EH (cell line): ENCODE data around the gene ELMOD2.

Experiments used
- DNase-seq: peaks from one replicate; pipeline ENCODE4 v3.0.0-alpha.2; 2015; ENCODE audit warnings: low read depth

Gene ELMOD2

DNA sequence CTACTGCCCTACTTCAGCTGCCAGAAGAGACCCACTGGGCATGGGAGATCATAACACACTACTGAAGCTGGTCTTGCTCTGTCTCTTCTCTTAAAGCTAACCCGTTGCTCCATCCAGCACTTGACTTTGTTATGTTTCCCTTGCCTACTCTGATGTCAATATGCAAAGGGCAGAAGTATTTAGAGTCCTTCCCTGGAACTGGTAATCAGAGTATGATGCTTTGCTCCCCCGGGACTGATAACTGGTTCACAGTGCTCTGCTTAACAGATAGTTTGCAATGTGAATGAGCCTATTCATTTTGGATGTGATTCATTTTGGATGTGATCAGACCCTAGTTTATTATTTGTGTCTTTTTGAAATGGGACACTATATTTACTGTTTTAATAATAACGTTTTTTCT is 57.1 kb downstream of the ELMOD2 start:
- no peak for DNase-seq

DNA sequence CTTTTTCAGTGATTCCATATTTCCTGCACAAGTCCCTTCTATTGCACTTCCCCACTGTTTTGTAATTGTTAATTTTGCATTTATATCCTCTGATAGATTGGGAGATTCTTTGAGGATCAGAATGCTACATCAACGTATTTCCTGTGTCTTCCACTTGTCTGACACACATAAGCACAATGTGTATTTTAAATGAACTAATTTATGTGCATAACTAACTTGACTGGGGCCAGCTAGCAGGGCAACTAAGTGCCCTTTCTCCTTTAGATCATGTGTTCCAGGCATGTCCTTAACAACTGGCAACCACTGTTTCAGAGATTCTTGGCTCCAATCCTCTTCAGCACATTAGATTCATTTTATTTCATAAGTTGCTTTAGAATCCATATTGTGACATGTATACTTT is 60.5 kb downstream of the ELMOD2 start:
- no peak for DNase-seq

DNA sequence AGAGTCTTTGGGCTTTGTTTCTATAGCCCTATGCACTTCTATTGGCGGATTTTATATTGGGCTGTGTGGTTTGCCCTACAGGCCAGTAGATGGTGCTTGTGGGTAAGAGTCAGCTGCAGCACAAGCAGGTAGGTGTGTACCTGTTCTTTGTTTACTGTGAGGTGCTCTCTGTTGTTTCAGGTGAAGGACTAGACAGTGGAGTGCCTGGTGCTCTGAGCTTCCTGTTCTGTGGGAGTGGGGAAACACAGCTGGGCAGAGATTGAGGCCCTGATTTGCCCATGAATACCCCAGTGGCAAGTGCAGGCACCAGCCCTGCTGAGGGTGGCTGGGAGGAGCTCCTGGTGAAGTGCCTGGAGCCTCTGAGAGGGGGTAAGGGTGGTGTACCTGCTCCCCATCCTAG is 71.1 kb downstream of the ELMOD2 start:
- peak; percentile 12 for DNase-seq

DNA sequence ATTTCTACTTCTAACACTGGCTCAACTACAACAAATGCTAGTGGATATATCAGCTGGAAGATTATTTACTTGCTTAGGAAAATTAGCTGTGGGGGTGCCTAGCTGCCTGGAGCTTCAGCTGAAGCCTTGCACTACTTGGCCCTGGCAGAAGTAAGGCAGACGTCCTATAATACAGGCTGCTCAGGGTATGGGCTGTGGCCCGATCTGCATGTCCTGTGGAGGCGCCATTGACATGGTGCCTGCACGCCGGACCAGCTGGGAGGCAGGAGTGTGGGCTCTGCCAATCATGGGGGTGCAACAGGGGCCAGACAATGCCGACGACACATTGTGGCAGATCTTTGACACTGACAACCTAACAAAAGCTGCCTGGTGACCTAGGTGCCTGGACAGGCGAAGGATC is 76.4 kb downstream of the ELMOD2 start:
- DNase-seq: no peak

DNA sequence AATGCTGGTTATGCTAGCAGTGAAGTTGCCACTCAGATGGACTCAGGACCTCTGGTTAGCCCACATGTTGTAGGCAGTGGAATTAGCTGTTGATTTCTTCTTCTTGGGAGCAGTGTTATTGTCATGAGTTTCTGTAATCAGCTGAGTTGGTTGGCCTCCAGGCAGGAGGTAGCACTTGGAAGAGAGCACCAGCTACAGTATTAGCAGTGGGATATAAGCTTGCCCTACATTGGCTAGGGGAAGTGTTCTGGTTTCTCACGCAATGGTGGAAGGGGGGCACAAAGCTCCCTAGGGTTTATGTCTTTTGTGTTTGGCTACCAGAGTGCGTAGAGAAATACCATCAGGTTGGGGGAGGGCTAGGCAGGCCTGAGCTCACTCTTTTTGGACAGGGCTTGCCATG is 78.7 kb downstream of the ELMOD2 start:
- DNase-seq: no peak

DNA sequence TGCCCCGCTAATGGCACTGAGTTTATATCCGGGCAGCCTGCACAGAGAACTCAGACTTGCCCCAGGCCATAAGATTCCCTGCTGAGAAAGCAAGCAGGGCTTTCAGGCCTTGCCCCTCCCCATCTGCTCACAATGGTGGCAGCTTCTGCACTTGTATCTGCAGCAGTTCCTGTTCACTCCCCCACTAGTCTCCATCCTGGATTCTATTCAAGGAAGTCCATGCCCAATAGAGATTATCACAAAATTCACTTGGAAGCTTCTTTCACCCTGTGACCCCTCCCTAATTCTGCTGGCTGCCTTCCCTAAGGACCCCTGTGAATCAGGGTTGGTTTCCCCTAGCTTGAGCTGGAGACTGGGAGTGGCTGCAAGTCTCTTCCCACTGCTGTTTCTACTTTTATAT is 79.3 kb downstream of the ELMOD2 start:
- no peak for DNase-seq
